Panc1 (cell line): Measurements from ENCODE around the gene PCDH18. TPM values are rescaled to one million over a fixed set of nuclear protein-coding genes. Genes with fewer than 3 reads are reported as not detected.

Experiments
- ATAC-seq: fragments of 200-7000 bp; cut with Tn5 transposase; 2 replicates; pipeline ENCODE4 v1.9.1; 2020; ENCODE audit warnings: mild to moderate bottlenecking, moderate library complexity
- BruUV-seq: library from RNA; stranded (reverse); fragments of 400-500 nt; replicated peaks from 2 replicates; lab custom pipeline; 2021; lab: Mats Ljungman, UMichigan
- CTCF ChIA-PET: fragments of 300-600 bp; sonication (Branson Sonifier 250); formaldehyde crosslinking; loops from one replicate; lab custom pipeline; 2022; ENCODE audit warnings: antibody characterized with exemption; lab: Charles Lee
- POLR2A ChIA-PET: fragments of 300-600 bp; sonication (Branson Sonifier 250); formaldehyde crosslinking; loops from one replicate; lab custom pipeline; 2022; ENCODE audit warnings: antibody characterized with exemption; lab: Charles Lee
- DNase-seq: peaks from one replicate; pipeline ENCODE4 v3.0.0-alpha.2; 2010; ENCODE audit warnings: low read depth, low spot score
- H3K27ac ChIP-seq: 2 replicates; pipeline ENCODE4 v1.5.1; 2011; ENCODE audit warnings: mild to moderate bottlenecking, low read length, inconsistent platforms
- H3K27me3 ChIP-seq: fragments of 200-500 bp; sonication (Bioruptor generic); 2 replicates; pipeline ENCODE4 v1.6.0; 2014; ENCODE audit warnings: low read length, inconsistent platforms; ENCODE audit not compliant: control insufficient read depth, insufficient read depth
- H3K36me3 ChIP-seq: fragments of 200-500 bp; sonication (Bioruptor generic); 2 replicates; pipeline ENCODE4 v1.5.1; 2014; ENCODE audit warnings: inconsistent platforms, mild to moderate bottlenecking, low read length, moderate library complexity; ENCODE audit not compliant: control insufficient read depth, insufficient read depth
- H3K4me1 ChIP-seq: 2 replicates; pipeline ENCODE4 v1.5.1; 2011; ENCODE audit warnings: inconsistent platforms, mild to moderate bottlenecking, low read length, moderate library complexity; ENCODE audit not compliant: control insufficient read depth, insufficient read depth
- H3K4me3 ChIP-seq, 2 experiments: 2 replicates each; pipeline ENCODE4 v1.5.1; 2011 to 2012; ENCODE audit warnings: low read depth in 2 of 2, low read length in 2 of 2, mild to moderate bottlenecking in 2 of 2, inconsistent platforms in 1 of 2, moderate library complexity in 1 of 2
- H3K9me3 ChIP-seq: fragments of 200-500 bp; sonication (Bioruptor generic); 2 replicates; pipeline ENCODE4 v1.5.1; 2014; ENCODE audit warnings: low read depth, mild to moderate bottlenecking, inconsistent platforms, low read length, moderate library complexity; ENCODE audit not compliant: control insufficient read depth, insufficient read depth
- POLR2AphosphoS5 ChIP-seq: IDR thresholded peaks from 2 replicates; pipeline ENCODE4 v1.6.1; 2012; ENCODE audit warnings: mild to moderate bottlenecking, low read depth, low read length, moderate library complexity
- REST ChIP-seq, 2 experiments: IDR thresholded peaks; 2 replicates each; pipeline ENCODE4 v1.6.1; 2011 to 2012; ENCODE audit warnings: low read depth in 2 of 2, control low read depth in 1 of 2, low read length in 1 of 2, mild to moderate bottlenecking in 1 of 2, moderate library complexity in 1 of 2; ENCODE audit not compliant: insufficient read depth in 1 of 2
- SIN3A ChIP-seq: IDR thresholded peaks from 2 replicates; pipeline ENCODE4 v1.6.1; 2012; ENCODE audit warnings: low read depth, mild to moderate bottlenecking, low read length, moderate library complexity, borderline replicate concordance; ENCODE audit not compliant: insufficient read depth
- TCF7L2 ChIP-seq: IDR thresholded peaks from 2 replicates; pipeline ENCODE4 v1.6.1; 2011; ENCODE audit warnings: mild to moderate bottlenecking, low read depth, low read length, inconsistent platforms
- in situ Hi-C: cut with HindIII; loops from 2 replicates; pipeline ENCODE4 v1.10.0; 2016; ENCODE audit warnings: low sequenced_read_pairs, low pct_unique_long_range_greater_than_20kb
- intact Hi-C: fragments of 100-400 bp; cut with micrococcal nuclease; formaldehyde crosslinking; loops from one replicate; pipeline ENCODE4 v1.10.0; 2022; ENCODE audit not compliant: unreplicated experiment
- total RNA-seq: library from RNA; stranded (reverse); gene quantifications from one replicate; pipeline ENCODE4 v1.2.1, GENCODE V29; 2021; ENCODE audit not compliant: unreplicated experiment
- TF ChIP-seq, protein P1 (sequence below): fragments of 450-650 bp; IDR thresholded peaks from 2 replicates; pipeline ENCODE4 v1.5.1; 2017; ENCODE audit warnings: mild to moderate bottlenecking

The PCDH18 gene
- total RNA-seq, 1 experiment from 2014 or later = 10.8 TPM

DNA sequence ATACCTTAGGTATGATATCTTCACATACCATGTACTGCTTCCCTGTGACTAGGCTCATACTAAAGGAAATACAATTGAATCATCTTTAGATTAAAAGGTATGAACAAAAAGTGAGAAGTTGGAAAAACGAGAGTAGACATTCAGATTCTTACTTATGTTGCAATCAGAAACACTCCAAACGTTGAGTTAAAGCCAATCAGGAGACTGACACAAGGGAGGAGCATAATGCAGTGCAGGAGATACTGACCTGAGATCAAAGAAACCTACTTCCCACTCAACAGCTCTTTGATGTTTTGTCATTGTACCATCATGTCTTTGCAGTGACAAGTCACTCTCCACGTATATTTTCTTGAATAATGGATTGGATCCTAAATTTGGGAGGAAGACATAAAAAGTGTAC, 8.9 kb upstream of the PCDH18 start:
- Histone ChIP-seq H3K27ac (peak overlapping the region; percentile 2; the same call in 1 of the 2 replicates), H3K4me3 (no peak overlapping the region), H3K27me3 (no peaks in the 10 kb centered on the region), H3K4me1 (peaks cover 4% of the 10 kb centered on the region; the same call in 1 of the 2 replicates), H3K9me3 (no peaks in the 10 kb centered on the region), H3K36me3 (no peaks in the 10 kb centered on the region)
- TF ChIP-seq TCF7L2 = peak; percentile 62; the same call in 1 of the 2 replicates
- no peak for TF ChIP-seq POLR2AphosphoS5
- in situ Hi-C loops (no loop called here), intact Hi-C loops (no loop called here)
- no TSS peak for BruUV-seq
- ATAC-seq = no peak
- POLR2A ChIA-PET = no interaction called here
- DNase-seq = no peak
- CTCF ChIA-PET = no interaction called here

DNA sequence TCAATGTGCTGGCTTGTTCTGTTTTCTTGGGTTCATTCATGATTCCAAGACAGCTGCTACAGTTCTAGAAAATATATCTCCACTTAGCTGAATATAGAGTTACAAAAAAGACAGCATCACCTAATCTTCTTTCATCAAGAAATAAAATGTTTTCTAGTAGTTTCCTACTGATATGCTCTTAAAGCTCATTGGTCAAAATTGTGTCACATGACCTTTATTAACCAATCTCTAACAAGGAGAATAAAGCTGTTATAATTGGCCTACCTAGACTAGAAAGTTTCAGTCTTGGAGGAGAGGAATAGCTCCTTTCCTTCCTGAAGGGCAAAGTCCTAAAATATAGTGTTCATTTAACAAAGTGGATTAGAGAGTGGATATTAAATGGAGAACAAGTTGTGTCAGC, 8.1 kb upstream of the PCDH18 start:
- no peak for ATAC-seq
- Histone ChIP-seq H3K27me3 (no peaks in the 10 kb centered on the region), H3K36me3 (no peaks in the 10 kb centered on the region), H3K27ac (no peak overlapping the region), H3K4me3 (no peak overlapping the region), H3K9me3 (no peaks in the 10 kb centered on the region), H3K4me1 (peaks cover 4% of the 10 kb centered on the region; the same call in 1 of the 2 replicates)
- ChIA-PET POLR2A (no interaction called here), CTCF (no interaction called here)
- TF ChIP-seq POLR2AphosphoS5 (no peak), SIN3A (no peak), TCF7L2 (no peak), REST (IDR thresholded peaks at IDR 0.05; ENCODE audit: insufficient read depth in 1 of 2, low read depth in 2 of 2, low read length in 1 of 2) (no peak)
- TF ChIP-seq, protein P1, sequence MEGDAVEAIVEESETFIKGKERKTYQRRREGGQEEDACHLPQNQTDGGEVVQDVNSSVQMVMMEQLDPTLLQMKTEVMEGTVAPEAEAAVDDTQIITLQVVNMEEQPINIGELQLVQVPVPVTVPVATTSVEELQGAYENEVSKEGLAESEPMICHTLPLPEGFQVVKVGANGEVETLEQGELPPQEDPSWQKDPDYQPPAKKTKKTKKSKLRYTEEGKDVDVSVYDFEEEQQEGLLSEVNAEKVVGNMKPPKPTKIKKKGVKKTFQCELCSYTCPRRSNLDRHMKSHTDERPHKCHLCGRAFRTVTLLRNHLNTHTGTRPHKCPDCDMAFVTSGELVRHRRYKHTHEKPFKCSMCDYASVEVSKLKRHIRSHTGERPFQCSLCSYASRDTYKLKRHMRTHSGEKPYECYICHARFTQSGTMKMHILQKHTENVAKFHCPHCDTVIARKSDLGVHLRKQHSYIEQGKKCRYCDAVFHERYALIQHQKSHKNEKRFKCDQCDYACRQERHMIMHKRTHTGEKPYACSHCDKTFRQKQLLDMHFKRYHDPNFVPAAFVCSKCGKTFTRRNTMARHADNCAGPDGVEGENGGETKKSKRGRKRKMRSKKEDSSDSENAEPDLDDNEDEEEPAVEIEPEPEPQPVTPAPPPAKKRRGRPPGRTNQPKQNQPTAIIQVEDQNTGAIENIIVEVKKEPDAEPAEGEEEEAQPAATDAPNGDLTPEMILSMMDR = no peak
- in situ Hi-C loops (no loop called here), intact Hi-C loops (no loop called here)
- DNase-seq = no peak
- no TSS peak for BruUV-seq

GRCh38 chr4:137538526-137538925, 6.2 kb upstream of the PCDH18 start:
- TF ChIP-seq POLR2AphosphoS5 = no peak
- TF ChIP-seq REST (IDR thresholded peaks at IDR 0.05; ENCODE audit: insufficient read depth in 1 of 2, low read depth in 2 of 2, low read length in 1 of 2) = no peak
- no peak for TF ChIP-seq SIN3A
- TF ChIP-seq, protein P1 = no peak
- TF ChIP-seq TCF7L2 = no peak
- CTCF ChIA-PET = no interaction called here
- in situ Hi-C loops = no loop called here
- Histone ChIP-seq H3K27ac (no peak overlapping the region), H3K9me3 (no peaks in the 10 kb centered on the region), H3K36me3 (no peaks in the 10 kb centered on the region), H3K4me1 (no peaks in the 10 kb centered on the region), H3K27me3 (no peaks in the 10 kb centered on the region), H3K4me3 (no peak overlapping the region)
- intact Hi-C loops = loop anchor here (10.0 kb wide), 1 partner anchor 414 kb away; no protein-coding TSS in a partner anchor
- ATAC-seq (no peak), DNase-seq (no peak)
- POLR2A ChIA-PET = no interaction called here
- BruUV-seq = no TSS peak
